ENCODE measurements around the gene MPP3.

- TF ChIP-seq CTCF (IDR thresholded peaks at IDR 0.05; ENCODE audit: insufficient read depth, low read length, poor library complexity, severe bottlenecking) (no peak), EZH2phosphoT487 (conservative IDR thresholded peaks at IDR 0.05; ENCODE audit: low read length) (no peak)
These were observed 8.3 kb upstream of the MPP3 start for GRCh38 chr17:43841282-43841681.

Data from SU-DHL-6 (cell line).